VCaP (cell line): ENCODE measurements around the gene DOC2B.
A peak's percentile ranks its signal among the peaks of the same experiment; 100 is the strongest.
"Not testable (repeated sequence)": the region's sequence is repeated elsewhere in the genome, so short reads cannot be mapped to it uniquely, and the experiment has no call there.

Source experiments
- H3K27ac ChIP-seq: fragments of 450-650 bp; 2 replicates; pipeline ENCODE4 v1.5.1; 2017
- TF ChIP-seq, protein P1 (sequence below): fragments of 450-650 bp; conservative IDR thresholded peaks from 2 replicates; pipeline ENCODE4 v1.5.1; 2017; ENCODE audit warnings: mild to moderate bottlenecking, moderate library complexity

The DOC2B gene

DNA sequence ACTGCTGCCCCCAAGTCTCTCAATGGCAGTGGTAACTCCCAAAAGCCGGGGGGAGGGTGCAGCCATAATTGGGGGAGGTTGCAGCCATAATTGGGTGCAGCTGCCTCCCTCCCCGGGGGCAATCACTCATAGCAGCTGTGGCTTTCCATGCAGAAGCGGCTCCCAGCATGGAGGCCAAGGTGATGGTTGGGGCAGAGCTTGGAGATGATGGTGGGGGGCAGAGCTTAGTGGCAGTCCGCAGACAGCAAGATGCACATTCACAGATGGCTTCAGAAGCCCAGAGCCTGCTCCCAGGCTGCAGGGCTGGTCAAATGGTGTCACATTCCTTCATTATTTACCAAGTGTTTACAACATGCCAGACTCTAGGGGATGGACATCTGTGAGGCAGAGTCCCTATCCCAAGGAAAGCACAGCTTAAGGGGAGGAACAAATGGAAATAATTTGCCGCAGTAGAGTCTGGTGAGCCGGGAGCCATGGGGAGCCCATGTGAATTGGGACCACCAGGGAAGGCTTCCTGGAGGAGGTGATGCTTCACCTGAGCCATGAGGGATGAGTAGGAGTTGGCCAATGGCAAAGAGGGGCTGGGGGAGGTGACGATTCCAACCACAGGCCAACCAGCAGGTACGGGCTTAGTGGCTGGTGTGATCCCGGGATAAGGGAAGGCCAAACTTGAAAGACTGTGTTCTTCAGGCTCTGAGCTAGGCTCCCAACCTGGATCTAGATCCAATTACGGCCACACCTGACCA is 8.1 kb downstream of the DOC2B start:
- no peak overlapping the region for H3K27ac ChIP-seq
- TF ChIP-seq, protein P1, sequence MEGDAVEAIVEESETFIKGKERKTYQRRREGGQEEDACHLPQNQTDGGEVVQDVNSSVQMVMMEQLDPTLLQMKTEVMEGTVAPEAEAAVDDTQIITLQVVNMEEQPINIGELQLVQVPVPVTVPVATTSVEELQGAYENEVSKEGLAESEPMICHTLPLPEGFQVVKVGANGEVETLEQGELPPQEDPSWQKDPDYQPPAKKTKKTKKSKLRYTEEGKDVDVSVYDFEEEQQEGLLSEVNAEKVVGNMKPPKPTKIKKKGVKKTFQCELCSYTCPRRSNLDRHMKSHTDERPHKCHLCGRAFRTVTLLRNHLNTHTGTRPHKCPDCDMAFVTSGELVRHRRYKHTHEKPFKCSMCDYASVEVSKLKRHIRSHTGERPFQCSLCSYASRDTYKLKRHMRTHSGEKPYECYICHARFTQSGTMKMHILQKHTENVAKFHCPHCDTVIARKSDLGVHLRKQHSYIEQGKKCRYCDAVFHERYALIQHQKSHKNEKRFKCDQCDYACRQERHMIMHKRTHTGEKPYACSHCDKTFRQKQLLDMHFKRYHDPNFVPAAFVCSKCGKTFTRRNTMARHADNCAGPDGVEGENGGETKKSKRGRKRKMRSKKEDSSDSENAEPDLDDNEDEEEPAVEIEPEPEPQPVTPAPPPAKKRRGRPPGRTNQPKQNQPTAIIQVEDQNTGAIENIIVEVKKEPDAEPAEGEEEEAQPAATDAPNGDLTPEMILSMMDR: no peak

DNA sequence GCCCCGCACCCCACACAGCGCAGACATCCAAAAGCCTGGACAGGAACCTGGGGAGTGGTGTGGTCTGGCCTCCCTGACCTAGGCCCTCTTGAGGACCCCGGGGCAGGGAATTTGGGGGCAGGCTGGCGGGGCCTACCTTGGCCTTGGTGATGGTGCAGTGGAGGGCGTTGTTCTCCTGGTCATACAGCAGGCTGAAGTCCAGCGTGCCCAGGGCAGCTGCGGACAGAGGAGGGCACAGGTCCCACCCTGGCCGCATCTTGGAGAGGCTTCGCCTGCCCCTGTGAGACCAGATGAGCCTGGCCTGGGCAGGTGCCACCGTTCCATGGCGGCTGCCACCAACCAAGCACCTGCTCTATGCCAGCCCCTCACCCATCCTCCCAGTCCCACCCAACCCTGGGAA is 9.0 kb downstream of the DOC2B start:
- TF ChIP-seq, protein P1: no peak
- H3K27ac ChIP-seq: no peak overlapping the region

DNA sequence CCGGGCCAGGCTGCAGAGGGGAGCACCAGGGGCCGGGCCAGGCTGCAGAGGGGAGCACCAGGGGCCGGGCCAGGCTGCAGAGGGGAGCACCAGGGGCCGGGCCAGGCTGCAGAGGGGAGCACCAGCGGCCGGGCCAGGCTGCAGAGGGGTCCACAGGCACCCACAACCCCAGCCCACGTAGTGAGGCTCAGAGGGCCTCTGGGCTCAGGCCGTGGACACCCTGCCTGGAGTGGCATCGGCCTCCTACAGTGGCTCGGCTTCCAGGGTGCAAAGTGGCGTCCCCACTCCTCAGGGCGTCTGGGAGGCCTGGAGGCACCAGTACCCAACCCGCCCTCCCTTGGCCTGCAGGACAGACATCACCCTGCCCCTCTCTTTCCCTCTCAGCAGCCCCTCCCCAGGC is 9.6 kb downstream of the DOC2B start:
- H3K27ac ChIP-seq: no peak overlapping the region
- TF ChIP-seq, protein P1: no peak

DNA sequence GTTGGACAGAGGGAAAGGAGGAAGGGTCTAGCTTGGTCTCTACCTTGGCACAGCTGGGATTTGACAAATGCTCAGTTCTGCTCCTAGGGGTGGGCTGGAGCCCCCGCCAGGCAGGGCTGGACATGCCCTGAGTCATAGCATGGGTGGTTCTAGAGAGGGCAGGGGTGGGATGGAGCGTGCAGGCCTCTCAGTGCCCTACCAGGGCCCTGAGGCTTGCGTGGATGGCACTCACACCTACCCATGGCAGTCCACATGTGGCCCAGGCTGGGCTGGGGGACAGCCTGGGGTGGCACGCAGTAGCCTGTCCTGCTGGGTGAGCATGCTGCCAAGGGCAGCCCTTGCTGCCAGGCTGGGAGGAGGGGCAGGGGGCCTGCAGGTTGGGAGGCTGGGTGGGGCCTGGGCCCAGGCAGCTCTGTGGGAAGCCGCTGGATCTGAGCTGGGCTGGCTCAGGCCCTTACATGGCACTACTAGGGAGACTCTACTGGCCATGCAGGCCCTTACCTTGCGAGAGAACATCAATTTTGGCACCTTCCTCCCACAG is 11.2 kb downstream of the DOC2B start:
- H3K27ac ChIP-seq: no peak overlapping the region
- TF ChIP-seq, protein P1: no peak

DNA sequence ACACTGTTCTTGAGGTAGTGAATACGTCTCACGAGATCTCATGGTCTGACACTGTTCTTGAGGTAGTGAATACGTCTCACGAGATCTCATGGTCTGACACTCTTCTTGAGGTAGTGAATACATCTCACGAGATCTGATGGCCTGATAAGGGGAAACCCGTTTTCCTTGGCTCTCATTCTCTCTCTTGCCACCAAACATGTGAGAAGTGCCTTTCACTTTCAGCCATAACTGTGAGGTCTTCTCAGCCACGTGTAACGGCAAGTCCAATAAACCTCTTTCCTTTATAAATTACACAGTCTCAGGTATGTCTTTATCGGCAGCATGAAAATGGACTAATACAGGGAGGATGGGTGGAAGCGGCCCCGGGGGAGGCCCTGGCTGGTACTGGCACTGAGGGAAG is 12.8 kb downstream of the DOC2B start:
- H3K27ac ChIP-seq: not testable (repeated sequence)

DNA sequence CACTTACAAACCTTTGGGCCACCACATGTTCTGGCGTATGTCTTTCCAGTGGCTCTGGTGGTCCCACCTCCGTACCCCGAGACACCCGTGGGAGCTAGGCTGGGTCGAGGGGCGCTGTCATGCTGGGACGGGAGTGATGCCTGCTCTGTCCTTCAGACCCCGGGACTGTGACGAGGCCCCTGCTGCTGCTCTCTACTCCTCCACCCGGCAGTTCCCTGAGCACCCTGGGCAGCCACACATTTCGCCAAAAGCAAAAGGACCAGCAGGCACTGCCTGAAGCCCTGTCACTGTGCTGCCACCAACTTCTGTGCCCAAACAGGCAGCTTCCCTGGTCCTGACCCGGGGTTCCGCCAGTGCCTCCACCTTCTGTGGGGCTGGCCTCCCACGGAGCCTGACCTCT is 15.5 kb downstream of the DOC2B start:
- no peak overlapping the region for H3K27ac ChIP-seq
- TF ChIP-seq, protein P1: no peak

DNA sequence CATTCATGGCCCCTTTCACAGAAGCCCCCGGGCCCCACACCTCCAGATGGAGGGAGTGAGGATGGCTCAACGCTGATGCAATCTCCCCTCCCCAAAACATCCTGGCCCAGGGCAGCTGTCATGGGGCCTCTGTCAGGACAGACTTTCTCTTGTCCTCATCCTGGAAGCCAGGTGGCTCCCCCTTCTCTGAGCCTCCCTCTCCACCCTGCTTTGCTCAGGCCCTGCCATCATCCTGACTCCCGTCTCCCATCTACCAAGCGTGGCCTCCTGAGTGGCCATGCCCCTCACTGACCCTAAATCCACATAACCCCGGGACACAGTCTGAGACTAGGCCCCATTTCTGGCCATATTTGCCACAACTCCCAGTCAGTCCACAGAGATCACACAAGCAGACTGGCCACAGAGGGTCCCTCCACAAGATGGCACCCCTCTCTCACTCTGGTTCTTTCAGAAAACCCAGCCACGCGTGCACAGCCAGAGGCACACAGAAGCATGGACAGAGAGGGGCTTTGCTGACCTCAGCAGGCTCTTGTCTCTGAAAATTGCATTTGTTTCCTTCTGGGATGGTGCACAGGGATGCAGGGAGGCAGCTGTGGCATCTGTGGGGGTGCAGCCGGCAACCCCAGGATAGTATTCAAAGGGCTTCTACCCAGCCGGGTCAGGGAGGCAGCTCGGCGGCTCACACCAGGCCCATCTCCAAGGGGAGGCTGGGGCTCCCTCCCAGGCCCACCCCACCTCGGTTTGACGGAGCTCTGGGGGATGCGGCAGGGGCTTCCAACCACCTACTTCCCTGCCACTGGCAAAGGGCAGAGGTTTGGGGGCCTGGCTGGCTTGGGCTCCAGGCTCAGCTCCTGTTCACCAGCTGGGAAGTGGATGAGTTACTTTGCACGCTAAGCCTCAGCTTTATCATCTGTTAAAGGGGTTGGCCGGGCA is 16.9 kb downstream of the DOC2B start:
- H3K27ac ChIP-seq: no peak overlapping the region; the same call in 1 of the 2 replicates
- TF ChIP-seq, protein P1: peak; percentile 79
